ENCODE measurements around the gene HNRNPDL. TPM values are rescaled to one million over a fixed set of nuclear protein-coding genes. Genes with fewer than 3 reads are reported as not detected.
"Not testable (repeated sequence)": the region's sequence is repeated elsewhere in the genome, so short reads cannot be mapped to it uniquely, and the experiment has no call there.

The HNRNPDL gene
- total RNA-seq, 1 donor from 2014 or later: 93.5 TPM

DNA sequence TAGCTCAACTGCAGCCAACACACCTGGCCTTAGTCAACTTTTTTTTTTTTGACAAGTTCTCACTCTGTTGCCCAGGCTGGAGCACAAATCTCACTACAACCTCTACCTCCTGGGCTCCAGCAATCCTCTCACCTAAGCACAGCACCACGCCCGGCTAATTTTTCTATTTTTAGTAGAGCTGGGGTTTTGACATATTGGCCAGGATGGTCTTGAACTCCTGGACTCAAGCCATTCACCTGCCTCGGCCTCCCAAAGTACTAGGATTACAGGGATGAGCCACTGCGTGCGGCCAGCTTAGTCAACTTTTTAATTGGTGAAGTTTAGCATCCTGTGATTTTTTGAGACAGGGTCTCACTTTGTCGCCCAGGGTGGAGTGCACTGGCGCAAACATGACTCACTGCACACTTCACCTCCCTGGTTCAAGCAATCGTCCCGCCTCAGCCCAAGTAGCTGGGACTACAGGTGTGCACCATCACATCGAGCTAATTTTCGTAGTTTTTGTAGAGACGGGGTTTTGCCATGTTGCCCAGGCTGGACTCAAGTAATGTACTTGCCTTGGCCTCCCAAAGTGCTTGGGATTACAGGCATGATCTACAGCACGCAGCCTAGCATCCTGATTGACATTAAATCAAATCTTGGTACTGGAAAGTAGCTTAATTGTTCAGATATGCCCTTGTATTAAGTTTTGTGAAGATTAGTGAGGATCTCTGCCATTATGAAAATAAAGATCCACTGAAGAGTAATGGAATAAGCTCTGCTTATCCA is 8.3 kb downstream of the HNRNPDL start:
- TF ChIP-seq, protein P1, sequence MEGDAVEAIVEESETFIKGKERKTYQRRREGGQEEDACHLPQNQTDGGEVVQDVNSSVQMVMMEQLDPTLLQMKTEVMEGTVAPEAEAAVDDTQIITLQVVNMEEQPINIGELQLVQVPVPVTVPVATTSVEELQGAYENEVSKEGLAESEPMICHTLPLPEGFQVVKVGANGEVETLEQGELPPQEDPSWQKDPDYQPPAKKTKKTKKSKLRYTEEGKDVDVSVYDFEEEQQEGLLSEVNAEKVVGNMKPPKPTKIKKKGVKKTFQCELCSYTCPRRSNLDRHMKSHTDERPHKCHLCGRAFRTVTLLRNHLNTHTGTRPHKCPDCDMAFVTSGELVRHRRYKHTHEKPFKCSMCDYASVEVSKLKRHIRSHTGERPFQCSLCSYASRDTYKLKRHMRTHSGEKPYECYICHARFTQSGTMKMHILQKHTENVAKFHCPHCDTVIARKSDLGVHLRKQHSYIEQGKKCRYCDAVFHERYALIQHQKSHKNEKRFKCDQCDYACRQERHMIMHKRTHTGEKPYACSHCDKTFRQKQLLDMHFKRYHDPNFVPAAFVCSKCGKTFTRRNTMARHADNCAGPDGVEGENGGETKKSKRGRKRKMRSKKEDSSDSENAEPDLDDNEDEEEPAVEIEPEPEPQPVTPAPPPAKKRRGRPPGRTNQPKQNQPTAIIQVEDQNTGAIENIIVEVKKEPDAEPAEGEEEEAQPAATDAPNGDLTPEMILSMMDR (IDR thresholded peaks at IDR 0.05; ENCODE audit: borderline replicate concordance): no peak
- Histone ChIP-seq H3K27ac (replicated peaks) (no peak overlapping the region), H3K36me3 (peaks cover 47% of the 10 kb centered on the region), H3K9me3 (replicated peaks) (no peaks in the 10 kb centered on the region), H3K4me3 (no peak overlapping the region), H3K27me3 (ENCODE audit: low read depth) (no peaks in the 10 kb centered on the region), H3K4me1 (peaks cover 18% of the 10 kb centered on the region)
- intact Hi-C loops (cut with micrococcal nuclease): no loop called here
- no peak for DNase-seq

DNA sequence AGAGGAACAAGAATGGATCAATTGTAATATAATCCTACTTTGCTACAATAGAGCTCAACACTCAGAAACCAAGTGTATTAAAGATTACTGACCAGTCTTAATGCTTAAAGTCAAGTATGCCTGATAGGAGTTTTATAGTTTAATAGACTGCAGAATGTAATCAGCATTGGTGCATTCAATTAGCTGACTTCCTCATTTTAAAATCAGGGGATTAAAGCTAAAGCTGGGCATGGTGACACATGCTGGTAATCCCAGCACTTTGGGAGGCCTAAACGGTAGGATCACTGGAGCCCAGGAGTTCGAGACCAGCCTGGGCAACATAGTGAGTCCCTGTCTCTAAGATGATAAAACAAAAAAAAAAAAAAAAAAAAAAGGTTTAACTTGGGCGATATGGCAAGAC is 10.8 kb downstream of the HNRNPDL start:
- TF ChIP-seq, protein P1 (IDR thresholded peaks at IDR 0.05; ENCODE audit: borderline replicate concordance): no peak
- H3K4me3 ChIP-seq: no peak overlapping the region
- no peak overlapping the region for H3K27ac ChIP-seq (replicated peaks)
- DNase-seq: no peak
- intact Hi-C loops (cut with micrococcal nuclease): no loop called here
- H3K4me1 ChIP-seq: no peaks in the 10 kb centered on the region
- no peaks in the 10 kb centered on the region for H3K9me3 ChIP-seq (replicated peaks)
- H3K36me3 ChIP-seq: peaks cover 21% of the 10 kb centered on the region
- H3K27me3 ChIP-seq (ENCODE audit: low read depth): no peaks in the 10 kb centered on the region

DNA sequence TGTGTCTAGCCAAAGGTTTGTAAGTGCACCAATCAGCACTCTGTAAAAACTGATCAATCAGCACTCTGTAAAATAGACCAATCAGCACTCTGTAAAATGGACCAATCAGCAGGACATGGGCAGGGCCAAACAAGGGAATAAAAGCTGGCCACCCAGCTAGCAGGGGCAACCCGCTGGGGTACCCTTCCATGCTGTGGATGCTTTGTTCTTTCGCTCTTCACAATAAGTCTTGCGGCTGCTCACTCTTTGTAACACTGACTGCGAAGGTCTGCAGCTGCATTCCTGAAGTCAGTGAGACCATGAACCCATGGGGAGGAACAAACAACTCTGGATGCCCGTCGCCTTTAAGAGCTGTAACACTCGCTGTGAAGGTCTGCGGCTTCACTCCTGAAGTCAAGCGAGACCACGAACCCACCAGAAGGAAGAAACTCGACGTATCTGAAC is 14.3 kb downstream of the HNRNPDL start:
- H3K27me3 ChIP-seq (ENCODE audit: low read depth): no peaks in the 10 kb centered on the region
- H3K27ac ChIP-seq (replicated peaks): no peak overlapping the region
- DNase-seq: no peak
- intact Hi-C loops (cut with micrococcal nuclease): no loop called here
- TF ChIP-seq, protein P1 (IDR thresholded peaks at IDR 0.05; ENCODE audit: borderline replicate concordance): no peak
- no peaks in the 10 kb centered on the region for H3K36me3 ChIP-seq
- H3K4me3 ChIP-seq: no peak overlapping the region
- no peaks in the 10 kb centered on the region for H3K4me1 ChIP-seq
- H3K9me3 ChIP-seq (replicated peaks): no peaks in the 10 kb centered on the region

DNA sequence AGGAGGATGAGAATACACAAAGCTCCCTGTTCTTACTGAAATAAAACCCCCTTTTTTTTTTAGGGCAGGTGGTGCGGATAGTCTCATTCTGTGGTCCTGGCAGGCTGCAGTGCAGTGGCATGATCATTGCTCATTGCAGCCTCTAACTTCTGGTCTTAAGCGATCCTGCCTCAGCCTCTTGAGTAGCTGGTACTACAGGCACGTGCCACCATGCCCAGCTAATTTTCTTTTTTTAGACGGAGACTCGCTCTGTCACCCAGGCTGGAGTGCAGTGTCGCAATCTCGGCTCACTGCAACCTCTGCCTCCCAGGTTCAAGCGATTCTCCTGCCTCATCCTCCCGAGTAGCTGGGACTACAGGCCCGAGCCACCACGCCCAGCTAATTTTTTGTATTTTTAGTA is 15.2 kb downstream of the HNRNPDL start:
- H3K4me1 ChIP-seq; H3K27me3 ChIP-seq (ENCODE audit: low read depth); DNase-seq; H3K4me3 ChIP-seq; H3K9me3 ChIP-seq (replicated peaks); intact Hi-C loops (cut with micrococcal nuclease); H3K27ac ChIP-seq (replicated peaks); H3K36me3 ChIP-seq: not testable (repeated sequence)

DNA sequence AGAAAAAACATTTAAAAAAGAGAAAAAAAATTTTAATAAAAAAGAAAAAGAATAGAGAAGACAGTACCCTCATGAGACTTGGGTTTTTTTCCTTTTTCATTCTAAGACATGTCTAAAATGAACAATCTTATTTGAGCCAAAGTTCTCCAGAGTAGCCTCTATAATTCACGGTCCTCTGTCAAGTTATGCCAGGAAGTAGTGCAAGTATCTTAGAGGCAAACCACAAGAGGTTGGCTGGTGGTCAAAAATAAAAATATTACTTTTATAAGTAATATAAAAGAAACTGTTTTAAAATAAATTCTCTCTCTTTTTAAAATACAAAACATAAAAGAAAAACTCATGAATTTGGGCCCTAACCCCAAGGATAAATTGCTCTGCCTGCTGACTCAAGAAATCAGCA is 26.5 kb downstream of the HNRNPDL start:
- intact Hi-C loops (cut with micrococcal nuclease): no loop called here
- no peaks in the 10 kb centered on the region for H3K36me3 ChIP-seq
- no peaks in the 10 kb centered on the region for H3K4me1 ChIP-seq
- H3K27ac ChIP-seq (replicated peaks): no peak overlapping the region
- H3K4me3 ChIP-seq: no peak overlapping the region
- no peak for DNase-seq
- H3K27me3 ChIP-seq (ENCODE audit: low read depth): no peaks in the 10 kb centered on the region
- TF ChIP-seq, protein P1 (IDR thresholded peaks at IDR 0.05; ENCODE audit: borderline replicate concordance): no peak
- H3K9me3 ChIP-seq (replicated peaks): no peaks in the 10 kb centered on the region

DNA sequence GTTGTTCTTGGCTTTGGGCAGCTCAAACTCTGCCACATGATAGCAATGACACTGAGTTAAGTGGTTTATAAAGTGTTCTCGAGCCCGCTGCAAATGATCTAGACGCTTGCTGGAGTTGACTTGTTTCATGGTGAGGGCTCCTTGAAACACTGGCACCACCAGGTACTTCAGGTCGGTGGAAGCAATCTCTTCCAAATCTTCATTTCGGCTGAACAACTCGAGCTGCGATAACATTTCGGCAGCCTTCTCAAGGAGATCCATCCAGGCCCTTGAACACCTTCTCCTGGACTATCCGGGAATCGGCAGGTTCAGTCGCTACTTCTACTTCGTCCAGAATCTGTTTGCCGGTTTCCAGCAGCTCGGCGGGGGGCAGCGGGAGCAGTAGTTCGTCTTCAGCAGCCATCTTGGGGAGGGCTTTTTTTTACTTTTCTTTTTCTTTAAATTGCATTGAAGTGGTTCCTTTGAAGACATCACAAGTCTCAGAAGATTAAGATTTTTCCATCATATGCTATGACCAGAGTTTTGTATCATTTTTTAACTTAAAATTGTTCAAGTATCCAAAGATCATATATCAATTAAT is 28.0 kb downstream of the HNRNPDL start:
- intact Hi-C loops (cut with micrococcal nuclease): no loop called here
- no peak for DNase-seq
- TF ChIP-seq, protein P1 (IDR thresholded peaks at IDR 0.05; ENCODE audit: borderline replicate concordance): no peak
- H3K36me3 ChIP-seq: no peaks in the 10 kb centered on the region
- H3K27me3 ChIP-seq (ENCODE audit: low read depth): no peaks in the 10 kb centered on the region
- H3K27ac ChIP-seq (replicated peaks): no peak overlapping the region
- H3K4me1 ChIP-seq: no peaks in the 10 kb centered on the region
- H3K9me3 ChIP-seq (replicated peaks): no peaks in the 10 kb centered on the region
- no peak overlapping the region for H3K4me3 ChIP-seq
